ENCODE data around the gene PRSS36.
"Not testable (repeated sequence)": the region's sequence is repeated elsewhere in the genome, so short reads cannot be mapped to it uniquely, and the experiment has no call there.

PRSS36 gene

GRCh38 chr16:31141489-31142108 is 8.3 kb downstream of the PRSS36 start:
- DNase-seq (ENCODE audit: low read depth) = no peak

- not testable (repeated sequence) for DNase-seq (ENCODE audit: low read depth)
Measured at GRCh38 chr16:31141071-31141469, 8.8 kb downstream of the PRSS36 start.

DNA sequence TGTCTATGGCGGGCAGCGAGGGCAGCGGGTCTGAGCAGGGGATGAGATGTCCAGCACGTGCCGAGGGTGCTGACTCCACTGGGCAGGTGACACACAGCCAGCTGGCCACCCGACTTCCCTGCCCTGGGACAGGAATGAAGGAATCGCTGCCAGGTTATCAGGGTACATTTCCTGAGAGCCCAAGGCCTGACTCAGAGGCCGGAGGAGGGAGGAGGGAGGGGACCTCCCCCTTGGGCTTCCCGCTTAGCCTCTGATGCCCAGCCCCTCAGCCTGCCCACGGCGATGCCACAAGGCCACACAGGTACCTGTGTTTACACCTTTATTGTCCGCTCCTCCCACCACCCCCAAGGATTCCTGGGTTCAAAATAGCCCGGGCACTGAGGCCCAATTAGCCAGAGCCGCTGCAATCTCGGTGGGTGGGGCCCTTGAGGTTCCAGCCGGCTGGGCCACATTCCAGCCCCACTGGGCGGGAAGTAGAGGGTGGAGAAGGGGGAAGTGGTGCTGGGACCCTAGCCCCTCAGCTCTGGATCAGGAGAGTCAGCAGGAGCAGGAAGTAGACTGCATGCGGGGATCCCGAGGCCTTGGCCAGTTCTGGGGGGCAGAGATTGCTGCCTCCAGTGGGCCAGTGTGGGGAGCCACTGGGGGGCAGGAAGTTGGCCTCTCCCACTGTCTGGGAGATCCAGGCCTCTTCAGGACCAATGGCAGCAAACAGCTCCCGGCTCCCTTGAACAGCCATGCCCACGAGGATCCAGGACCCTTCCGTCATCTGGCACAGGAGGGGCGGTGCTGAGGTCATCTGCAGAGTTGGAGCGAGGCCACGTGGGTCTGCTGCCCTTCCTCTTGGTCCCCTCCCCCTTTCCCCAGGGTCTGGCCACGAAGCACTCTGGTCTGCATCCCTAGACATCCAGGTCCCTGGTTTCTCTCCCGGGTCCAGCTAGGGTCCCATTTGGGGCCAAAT is 11.0 kb downstream of the PRSS36 start:
- no peak for DNase-seq (ENCODE audit: low read depth)

- DNase-seq (ENCODE audit: low read depth) = not testable (repeated sequence)
Measured at GRCh38 chr16:31136822-31137499, 12.9 kb downstream of the PRSS36 start.

GRCh38 chr16:31136287-31136662 is 13.6 kb downstream of the PRSS36 start:
- no peak for DNase-seq (ENCODE audit: low read depth)

- no peak for DNase-seq (ENCODE audit: low read depth)
Measured at GRCh38 chr16:31135535-31136286, 14.2 kb downstream of the PRSS36 start, which contains the start of gene PRSS8. Gene PRSS8, minus strand, starts transcription at chr16:31135727. Its CDS starts 229 bp downstream, at chr16:31135498.

DNA sequence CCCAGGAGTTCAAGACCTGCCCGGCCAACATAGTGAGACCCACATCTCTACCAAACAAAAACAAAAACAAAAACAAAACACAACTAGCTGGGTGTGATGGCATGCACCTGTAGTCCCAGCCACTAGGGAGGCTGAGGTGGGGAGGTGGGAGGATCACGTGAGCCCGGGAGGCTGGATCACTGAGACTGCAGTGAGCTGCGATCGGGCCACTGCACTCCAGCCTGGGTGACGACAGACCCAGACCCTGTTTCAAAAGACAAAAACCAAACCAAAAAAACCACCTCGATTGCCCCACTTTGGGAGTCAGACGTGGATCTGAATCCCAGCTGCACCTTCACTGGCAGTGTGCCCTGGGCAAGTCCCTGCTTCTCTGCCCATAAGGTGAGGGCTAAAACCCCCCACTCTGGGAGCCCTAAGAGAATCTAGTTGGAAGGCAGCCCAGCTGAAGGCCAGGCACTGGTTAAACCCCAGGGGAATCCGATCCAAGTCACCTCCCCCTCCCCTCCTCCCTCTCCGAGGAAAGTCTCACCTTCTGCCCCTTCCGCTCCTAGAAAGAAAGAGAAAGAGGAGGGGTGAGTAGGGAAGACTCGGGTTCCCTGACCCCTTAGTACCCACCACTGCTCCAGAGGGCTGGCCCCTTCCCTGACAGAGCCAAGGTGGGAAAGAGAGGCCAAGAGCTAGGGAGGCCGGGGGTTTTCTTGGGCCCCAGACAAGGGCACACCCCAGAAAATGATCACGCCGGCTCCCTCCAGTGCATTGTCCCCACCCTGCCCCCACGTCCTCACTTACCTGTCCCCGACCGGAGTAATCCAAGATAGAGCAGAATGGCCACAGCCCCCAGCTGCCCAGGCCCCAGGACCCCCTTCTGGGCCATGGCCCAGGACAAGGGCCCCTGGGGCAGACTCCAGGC is 15.0 kb downstream of the PRSS36 start:
- DNase-seq (ENCODE audit: low read depth) = no peak

GRCh38 chr16:31134091-31134571 is 15.7 kb downstream of the PRSS36 start:
- no peak for DNase-seq (ENCODE audit: low read depth)

DNA sequence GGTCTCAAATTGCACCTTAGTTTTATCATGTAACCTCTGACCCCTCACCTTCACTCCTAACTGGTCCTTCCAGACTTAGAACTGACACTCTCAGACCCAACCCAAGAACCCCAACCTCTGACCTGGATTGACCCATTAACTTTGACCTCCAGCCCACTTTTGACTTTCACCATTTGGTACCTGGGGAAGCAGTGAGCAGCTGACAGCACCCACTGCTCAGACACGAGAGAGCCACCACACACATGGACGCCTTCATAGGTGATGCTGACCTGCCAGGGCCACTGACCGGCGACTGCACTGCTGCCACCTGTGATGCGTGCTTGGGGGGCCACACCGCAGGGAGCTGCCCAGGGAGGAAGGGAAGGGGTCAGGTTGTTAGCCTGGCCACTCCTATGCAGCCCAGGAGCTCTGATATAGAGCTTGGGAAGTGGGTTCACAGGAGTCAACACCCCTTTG is 16.8 kb downstream of the PRSS36 start:
- DNase-seq (ENCODE audit: low read depth) = no peak

DNA sequence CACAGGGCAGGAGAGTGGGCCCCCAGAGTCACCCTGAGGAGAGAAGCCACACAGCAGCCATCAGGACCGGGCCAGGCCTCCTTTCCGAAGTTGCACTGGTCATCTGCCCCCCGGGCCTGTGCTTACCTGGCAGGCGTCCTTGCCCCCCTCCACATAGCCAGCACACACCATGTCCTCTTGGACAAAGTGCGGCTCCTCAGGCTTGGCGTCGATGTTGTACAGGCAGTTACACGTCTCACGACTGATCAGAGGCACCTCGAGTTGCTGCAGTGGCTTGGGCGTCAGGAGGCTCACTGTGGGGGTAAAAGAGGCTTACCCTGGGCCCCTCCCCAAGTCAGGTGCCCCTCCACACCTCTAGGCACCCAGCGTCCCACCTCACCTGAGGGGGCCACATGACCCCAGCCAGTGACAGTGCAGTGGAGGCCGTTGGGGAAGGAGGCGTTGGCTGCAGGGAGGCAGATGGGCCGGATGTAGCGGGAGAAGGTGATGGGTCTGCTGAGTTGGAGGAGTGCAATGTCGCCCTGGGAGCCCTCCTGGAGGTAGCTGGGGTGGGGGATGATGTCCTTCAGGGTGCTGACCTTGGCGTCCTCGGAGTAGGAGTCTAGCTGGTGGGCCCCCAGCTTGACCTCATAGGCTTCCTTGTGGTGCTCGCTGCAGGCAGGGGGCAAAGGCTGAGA is 17.4 kb downstream of the PRSS36 start:
- DNase-seq (ENCODE audit: low read depth) = no peak

GRCh38 chr16:31131841-31132271 is 18.0 kb downstream of the PRSS36 start:
- no peak for DNase-seq (ENCODE audit: low read depth)

- DNase-seq (ENCODE audit: low read depth) = no peak
Measured at GRCh38 chr16:31131416-31131815, 18.4 kb downstream of the PRSS36 start.

DNA sequence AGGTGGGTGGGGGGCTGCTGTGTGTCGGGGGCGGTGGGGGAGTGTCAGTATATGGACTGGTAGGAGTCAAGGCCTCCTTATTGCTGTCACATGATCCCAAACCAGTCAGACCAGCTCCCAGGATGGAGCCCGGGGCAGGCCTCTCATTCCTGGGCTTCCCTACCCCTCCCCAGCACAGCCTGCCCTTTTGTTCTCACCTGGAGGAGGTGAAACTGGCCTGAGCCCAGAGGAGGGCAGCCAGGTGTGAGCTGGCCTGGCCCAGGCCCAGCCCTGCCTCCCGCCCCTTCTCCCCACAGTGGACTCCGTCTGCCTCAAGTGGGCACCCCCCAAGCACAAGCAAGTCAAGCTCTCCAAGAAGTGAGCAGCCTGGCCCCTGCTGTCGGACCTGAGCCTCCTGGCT is 19.0 kb downstream of the PRSS36 start:
- DNase-seq (ENCODE audit: low read depth) = no peak

DNA sequence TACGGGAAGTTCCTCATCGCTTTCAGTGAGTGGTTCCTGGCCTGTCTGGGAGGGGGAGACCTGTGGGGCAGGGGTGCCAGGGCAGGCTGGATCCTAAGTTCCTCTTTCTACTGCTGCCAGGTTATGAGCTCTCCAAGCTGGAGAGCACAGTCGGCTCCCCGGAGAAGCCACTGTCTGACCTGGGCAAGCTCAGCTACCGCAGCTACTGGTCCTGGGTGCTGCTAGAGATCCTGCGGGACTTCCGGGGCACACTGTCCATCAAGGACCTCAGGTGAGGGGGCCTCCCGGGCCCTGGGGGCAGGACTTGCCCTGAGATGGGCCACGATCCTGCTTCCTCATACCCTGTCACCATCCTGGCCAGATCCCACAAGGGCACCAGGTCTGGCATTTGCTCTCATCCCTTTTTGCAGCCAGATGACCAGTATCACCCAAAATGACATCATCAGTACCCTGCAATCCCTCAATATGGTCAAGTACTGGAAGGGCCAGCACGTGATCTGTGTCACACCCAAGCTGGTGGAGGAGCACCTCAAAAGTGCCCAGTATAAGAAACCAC is 19.5 kb downstream of the PRSS36 start:
- DNase-seq (ENCODE audit: low read depth) = no peak

DNA sequence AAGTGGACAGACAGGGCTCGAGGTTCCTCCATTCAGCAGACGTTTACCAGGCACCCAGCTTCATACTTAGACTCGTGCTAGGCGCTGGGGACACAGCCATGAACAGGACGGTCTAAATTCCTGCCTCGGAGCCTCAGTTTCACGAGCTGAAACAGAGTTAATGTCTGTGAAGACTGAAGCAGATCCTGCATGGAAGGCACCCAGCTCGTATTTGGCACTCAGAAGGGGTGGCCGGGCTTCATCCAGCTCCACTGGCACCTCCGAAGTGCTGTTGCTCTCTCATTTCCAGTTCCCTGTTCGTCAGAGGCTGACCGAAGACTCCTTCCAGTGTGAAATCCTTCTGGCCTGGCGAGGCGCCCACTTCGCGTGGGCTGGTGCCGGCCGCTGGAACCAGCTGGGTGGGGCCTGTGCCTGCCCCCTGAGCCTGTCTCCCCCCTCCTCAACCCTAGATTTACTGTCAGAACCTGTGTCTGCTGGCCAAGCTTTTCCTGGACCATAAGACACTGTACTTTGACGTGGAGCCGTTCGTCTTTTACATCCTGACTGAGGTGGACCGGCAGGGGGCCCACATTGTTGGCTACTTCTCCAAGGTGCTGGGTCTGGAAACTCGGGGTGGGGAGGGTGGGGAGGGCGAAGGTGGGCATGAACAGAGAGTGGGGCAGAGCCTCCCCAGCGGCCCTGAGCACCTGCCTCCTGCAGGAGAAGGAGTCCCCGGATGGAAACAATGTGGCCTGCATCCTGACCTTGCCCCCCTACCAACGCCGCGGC is 20.1 kb downstream of the PRSS36 start:
- DNase-seq (ENCODE audit: low read depth) = no peak

DNA sequence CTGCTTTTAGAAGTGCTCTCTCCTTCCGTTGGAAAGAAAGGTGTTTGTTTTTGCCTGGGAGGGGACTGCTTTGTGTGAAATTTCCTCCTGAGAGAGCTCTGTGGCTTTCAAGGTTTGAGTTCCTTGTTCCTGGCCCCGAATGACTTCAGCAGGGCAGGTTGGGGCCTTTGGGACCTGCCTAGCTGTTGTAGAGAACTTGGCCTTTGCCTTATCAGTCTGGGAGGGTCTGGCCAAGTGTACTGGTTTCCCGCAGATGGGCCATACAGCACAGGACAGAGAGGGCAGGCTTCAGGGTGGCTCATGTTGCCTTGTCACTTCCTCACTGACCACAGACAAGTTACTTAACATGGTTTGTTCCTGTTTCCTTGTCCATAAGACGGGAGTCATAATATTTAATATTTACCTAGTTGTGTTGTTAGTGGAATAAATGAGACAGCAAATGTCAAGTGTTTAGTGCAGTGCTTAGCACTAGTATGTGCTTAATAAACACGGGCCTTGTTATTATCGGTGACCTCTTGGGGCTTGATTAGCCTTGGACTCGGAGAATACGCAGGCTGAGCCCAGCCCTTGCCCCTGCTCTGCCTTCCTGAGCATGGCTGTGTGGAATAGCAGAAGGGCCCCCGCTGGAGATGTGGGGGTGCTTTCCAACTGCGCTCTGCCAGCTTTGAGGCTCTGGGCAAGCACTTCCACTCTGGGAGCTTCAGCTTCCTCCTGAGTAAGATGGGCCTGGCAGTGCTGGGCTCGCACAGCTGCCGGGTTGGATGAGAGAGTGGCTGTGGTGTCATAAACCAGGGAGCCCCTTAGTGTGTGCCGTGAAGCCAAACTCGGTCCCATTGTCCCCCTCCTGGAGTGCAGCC is 20.9 kb downstream of the PRSS36 start:
- no peak for DNase-seq (ENCODE audit: low read depth)

DNA sequence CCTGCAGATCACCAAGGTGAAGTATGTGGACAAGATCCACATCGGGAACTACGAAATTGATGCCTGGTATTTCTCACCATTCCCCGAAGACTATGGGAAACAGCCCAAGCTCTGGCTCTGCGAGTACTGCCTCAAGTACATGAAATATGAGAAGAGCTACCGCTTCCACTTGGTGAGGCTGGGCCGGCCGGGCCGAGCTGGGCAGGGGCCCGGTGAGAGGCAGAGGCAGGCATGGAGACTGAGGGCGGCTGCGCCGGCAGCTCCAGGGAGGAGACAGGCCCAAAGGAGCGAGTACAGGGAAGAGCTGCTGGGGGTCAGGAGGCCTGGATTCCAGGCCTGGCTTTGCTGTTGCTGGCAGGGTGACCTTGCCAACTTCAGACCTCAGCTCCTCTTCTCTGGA is 22.7 kb downstream of the PRSS36 start:
- no peak for DNase-seq (ENCODE audit: low read depth)

- no peak for DNase-seq (ENCODE audit: low read depth)
Measured at GRCh38 chr16:31125844-31126243, 24.0 kb downstream of the PRSS36 start.
